T47D (cell line): ENCODE data around the gene TUBGCP2.
"Not testable (repeated sequence)": the region's sequence is repeated elsewhere in the genome, so short reads cannot be mapped to it uniquely, and the experiment has no call there.

ENCODE experiments used
- DNase-seq, 2 experiments: peaks; one replicate each; pipeline versions ENCODE4 v3.0.0 to v3.0.0-alpha.2; 2011 to 2012; ENCODE audit warnings: low read depth in 1 of 2, low spot score in 1 of 2
- JUND ChIP-seq: IDR thresholded peaks from 2 replicates; pipeline ENCODE4 v1.6.1; 2012; ENCODE audit warnings: low read depth
- in situ Hi-C: cut with HindIII; loops from 2 replicates; pipeline ENCODE4 v1.10.0; 2016; ENCODE audit warnings: low sequenced_read_pairs, low pct_unique_long_range_greater_than_20kb

Gene TUBGCP2

DNA sequence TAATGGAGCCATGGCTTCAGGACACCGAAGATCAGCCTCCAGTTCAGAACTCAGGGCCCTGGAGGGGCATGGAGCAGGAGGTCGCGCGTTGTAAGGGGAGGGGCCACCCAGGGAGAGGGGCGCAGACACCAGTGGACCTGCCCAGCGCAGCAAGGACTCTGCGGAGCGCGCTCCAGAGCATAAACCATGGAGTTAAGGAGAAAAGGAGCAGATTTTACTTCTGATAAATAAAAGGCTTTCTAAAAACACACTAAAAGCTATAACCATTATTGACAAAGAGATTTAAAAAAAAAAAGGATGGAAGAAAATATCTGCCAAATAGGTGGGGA is 17.5 kb upstream of the TUBGCP2 start:
- no peak for TF ChIP-seq JUND
- no peak for DNase-seq
- in situ Hi-C loops = no loop called here

DNA sequence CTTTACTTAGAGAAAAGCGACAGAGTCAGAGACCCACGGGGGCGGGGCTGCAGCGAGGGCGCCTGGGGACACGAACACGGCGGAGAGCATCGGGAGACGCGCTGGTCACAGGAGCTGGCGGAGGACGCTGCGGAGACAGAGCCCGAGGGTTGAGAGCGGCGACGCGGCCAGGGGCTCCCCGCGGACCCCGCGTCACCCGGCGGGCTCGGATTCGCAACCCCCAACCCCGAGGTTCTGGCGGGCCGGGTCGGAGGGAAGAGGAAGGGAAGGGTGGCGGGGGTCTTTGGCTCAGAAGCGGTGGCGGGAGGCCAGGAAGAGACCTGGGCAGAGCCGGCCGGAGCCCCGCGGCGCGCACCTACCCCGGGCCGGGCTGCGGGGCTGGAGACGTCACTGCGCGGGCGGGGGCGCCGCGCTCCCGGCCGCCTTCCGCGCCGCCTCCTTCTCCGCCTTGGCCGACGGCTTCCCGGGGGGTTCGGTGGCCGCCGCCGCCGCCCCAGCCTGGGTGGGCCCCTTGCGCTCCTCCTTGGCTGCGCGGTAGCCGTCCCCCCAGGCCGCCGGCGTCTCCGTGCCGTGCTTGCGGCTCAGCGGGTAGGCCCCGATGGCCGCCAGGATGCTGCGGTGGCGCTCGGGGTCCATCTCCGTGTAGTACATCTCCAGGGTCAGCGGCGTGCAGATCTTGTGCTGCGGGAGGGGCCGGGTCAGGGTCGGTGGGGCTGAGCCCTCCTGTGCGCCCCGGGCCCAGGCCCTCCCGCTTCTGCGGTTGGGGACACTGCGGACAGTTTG is 17.0 kb upstream of the TUBGCP2 start:
- DNase-seq = no peak
- in situ Hi-C loops = no loop called here
- no peak for TF ChIP-seq JUND

DNA sequence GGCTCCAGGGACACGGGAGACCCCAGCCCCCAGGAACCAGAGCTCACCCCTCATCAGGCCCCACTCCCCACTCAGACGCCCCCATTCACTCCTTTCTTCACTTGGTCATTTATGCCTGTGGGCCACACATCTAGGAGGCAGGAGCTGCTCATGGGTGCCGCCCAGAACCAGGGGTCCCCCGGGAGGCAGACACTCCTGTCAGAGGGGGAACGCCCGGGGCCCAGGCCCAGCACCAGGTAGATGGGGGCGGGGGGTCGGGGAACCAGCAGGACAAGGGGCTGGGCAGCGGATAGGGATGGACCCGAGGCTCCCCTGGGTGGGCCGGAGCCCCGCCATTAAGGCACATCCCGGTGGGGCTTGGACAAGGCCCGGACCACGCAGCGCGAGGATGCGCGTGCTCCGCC is 16.2 kb upstream of the TUBGCP2 start:
- DNase-seq = no peak
- TF ChIP-seq JUND = no peak
- in situ Hi-C loops = no loop called here

DNA sequence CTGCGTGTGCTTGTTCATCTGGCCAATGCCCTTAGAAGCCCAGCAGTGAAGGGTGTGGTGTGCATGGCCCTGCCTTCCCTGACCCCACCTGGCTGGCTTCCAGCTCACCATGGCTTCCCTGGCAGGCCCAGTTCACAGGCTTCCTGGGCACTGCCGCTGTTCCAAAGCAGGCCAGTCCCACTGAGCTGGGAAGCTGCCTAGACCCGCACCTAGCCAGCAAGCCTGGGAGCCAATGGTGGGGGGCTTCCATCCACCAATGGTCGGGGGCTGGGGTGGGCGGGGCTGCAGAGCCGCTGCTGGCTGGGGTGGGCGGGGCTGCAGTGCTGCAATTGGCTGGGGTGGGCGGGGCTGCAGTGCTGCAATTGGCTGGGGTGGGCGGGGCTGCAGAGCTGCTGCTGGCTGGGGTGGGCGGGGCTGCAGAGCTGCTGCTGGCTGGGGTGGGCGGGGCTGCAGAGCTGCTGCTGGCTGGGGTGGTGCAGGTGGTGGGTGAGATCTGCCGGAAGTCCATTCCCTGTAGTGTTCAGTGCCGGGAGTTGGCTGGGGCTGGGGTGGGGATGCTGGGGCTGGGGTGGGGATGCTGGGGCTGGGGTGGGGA is 15.6 kb upstream of the TUBGCP2 start:
- in situ Hi-C loops = no loop called here
- peak; percentile 63 to 89 for DNase-seq
- no peak for TF ChIP-seq JUND

DNA sequence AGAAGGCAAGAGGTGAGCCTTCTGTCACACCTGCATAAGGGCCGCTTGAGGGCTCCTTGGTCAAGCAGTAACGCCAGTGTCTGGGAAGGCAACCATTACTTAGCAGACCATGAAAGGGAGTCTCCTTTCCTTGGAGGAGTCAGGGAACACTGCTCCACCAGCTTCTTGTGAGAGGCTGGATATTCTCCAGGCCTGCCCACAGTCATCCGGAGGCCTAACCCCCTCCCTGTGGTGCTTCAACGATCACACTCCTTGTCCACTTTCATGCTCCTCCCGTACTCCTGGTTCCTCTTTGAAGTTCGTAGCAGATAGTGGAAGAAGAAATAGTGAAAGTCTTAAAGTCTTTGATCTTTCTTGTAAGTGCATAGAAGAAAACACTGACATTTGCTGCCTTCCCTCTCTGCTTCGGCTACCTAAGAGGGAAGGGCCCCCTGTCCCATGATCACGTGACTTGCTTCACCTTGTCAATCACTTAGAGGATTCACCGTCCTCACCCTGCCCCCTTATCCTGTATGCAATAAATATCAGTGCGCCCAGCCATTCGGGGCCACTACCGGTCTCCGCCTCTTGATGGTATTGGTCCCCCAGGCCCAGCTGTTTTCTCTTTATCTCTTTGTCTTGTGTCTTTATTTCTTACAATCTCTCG is 13.5 kb upstream of the TUBGCP2 start:
- DNase-seq, in situ Hi-C loops: not testable (repeated sequence)

DNA sequence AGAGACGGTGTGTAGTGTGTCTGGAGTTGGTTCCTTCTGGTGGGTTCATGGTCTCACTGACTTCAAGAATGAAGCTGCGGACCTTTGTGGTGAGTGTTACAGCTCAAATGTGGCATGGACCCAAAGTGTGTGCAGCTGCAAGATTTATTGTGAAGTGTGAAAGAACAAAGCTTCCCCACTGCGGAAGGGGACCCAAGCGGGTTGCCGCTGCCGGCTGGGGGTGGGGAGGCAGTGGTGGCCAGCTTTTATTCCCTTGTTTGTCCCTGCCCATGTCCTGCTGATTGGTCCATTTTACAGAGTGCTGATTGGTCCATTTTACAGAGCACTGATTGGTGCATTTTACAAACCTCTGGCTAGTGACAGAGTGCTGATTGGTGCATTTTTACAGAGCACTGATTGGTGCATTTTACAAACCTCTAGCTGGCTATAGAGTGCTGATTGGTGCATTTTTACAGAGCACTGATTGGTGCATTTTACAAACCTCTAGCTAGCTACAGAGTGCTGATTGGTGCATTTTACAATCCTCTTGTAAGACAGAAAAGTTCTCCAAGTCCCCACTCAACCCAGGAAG is 12.3 kb upstream of the TUBGCP2 start:
- DNase-seq, in situ Hi-C loops: not testable (repeated sequence)

DNA sequence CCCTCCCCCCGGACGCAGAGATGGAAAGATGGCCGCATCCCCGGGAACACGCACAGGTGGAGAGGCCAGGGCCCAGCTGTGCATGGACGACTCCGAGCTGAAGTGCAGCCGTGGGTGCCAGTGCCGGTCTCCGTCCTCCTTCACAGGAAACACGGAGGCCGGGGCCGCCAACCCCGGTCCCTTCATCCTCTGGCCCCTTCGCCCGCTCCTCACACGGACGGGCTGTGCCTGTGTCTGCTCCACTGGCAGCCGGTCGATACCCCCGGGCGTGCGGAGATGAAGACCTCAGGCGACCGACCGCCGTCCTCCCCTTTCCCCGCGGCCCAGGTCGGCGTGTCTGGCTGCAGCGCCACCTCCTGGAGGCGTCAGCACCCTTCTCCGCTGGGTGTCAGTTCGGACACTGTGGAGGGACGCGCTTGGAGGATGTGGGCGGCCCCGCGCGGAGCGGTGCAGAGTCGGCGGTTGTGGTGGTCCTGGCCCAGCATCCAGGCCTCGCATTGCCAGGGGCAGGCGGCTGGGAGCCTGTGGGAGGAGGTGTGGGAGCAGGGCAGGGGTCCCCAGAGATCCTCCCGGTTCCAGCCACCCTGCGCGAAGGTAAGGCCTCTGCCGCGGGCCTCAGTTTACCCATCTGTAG is 9.9 kb upstream of the TUBGCP2 start:
- no peak for TF ChIP-seq JUND
- DNase-seq = peak in 1 of 2 experiments; percentile 73
- in situ Hi-C loops = no loop called here

DNA sequence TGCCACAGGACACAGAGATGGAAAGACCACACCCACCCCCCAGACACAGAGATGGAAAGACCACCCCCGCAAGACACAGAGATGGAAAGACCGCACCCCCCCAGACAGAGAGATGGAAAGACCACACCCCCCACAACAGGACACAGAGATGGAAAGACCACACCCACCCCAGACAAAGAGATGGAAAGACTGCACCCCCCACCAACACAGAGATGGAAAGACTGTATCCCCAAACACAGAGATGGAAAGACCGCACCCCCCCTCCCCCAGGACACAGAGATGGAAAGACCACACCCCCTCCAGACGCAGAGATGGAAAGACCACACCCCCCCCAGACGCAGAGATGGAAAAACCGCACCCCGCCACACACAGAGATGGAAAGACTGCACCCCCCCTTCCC is 8.1 kb upstream of the TUBGCP2 start:
- in situ Hi-C loops = no loop called here
- no peak for DNase-seq
- no peak for TF ChIP-seq JUND

DNA sequence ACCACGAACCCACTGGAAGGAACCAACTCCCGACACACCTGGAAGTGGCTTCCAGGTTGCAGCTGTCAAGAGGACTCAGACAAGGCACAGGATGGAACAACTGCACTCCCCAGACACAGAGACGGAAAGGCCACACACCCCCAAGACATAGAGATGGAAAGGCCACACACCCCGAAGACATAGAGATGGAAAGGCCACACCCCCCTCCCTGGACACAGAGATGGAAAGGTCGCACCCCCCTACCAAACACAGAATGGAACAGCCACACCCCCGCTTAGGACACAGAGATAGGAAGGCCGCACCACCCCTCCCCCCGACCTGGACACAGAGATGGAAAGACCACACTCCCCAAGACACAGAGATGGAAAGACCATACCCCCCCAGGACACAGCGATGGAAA is 7.6 kb upstream of the TUBGCP2 start:
- no peak for TF ChIP-seq JUND
- no peak for DNase-seq

DNA sequence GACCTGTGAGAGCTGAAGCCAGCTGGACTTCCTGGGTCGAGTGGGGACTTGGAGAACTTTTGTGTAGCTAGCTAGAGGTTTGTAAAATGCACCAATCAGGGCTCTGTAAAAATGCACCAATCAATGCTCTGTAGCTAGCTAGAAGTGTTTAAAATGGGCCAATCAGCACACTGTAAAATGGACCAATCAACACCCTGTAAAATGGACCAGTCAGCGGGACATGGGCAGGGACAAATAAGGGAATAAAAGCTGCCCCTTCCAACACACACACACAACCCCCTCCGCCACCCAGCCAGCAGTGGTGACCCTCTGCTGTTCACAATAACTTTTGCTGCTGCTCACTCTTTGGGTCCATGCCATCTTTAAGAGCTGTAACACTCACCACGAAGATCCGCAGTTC is 7.2 kb upstream of the TUBGCP2 start:
- no peak for TF ChIP-seq JUND
- in situ Hi-C loops = no loop called here
- DNase-seq = peak in 1 of 2 experiments; percentile 43

More for the DNA sequence above, 7.6 kb upstream of the TUBGCP2 start:
- in situ Hi-C loops = no loop called here

DNA sequence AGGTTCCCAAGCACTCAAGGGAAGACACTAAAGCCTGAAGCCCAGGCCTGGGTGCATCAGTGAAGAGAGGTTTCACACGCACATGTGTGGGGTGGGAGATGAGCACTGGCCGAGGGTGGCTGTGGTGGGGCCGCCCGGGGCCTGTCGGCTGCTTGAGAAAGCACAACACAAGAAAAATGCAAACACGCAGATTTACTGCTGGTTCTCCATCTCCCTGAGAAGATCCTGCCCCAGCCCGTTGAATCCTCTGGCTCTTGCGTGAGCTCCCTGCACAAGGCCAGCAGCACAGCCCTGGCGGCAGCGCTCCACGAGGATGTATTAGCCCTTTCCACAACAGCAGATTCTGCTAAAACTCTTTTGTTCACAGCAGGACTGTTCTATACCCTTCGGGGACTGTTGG is 6.2 kb upstream of the TUBGCP2 start:
- no peak for TF ChIP-seq JUND
- in situ Hi-C loops = no loop called here
- DNase-seq = no peak

DNA sequence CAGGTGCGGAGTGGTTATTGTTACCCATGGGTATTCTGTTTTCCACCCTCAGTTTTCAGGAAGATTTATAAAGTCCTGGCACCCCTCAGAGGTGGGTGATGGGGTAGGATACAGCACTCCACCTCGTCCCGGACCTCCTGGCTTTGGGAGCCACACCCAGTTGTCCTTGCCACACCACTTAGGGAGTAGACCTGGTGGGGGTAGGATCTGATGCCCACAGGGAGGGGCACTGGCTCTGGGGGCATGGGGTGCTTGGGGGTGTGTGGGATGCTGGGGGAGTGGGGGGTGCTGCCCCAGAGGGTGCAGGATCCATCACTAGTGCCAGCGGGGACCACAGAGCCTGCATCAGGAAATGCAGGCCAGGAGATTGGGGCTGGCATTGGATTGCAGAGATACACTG is 4.5 kb upstream of the TUBGCP2 start:
- no peak for DNase-seq
- TF ChIP-seq JUND = no peak
- in situ Hi-C loops = no loop called here

DNA sequence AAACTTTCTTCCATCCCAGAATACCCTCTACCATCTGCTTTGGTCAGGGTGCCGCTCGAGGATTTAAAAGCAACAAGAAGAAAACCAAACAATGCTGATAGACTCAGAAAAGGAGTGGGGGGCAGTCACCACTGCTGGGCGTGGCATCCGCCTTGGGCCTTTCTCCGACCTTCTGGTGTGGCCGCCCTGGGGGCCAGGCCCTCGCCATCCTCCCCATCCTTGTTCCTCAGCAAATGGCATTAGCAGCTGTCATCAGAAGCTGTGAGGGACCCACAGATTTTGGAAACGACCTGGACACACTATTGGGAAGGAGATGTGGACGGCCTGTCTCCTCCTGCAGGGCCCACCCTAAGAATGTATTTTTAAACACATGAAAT is 4.1 kb upstream of the TUBGCP2 start:
- in situ Hi-C loops = no loop called here
- DNase-seq = no peak
- no peak for TF ChIP-seq JUND
